Left renal cortex interstitium (tissue), 4 donors: Measurements from ENCODE around the gene TOGARAM2. TPM values are rescaled to one million over a fixed set of nuclear protein-coding genes. Genes with fewer than 3 reads are reported as not detected.

Experiments
- polyA plus RNA-seq, 4 donors: library from polyadenylated mRNA; unstranded; fragments of 120-200 nt; gene quantifications; one replicate each; pipeline ENCODE4 v1.2.1, GENCODE V29; 2013; ENCODE audit not compliant: insufficient read length in 4 of 4

TOGARAM2 gene
- polyA plus RNA-seq, 4 donors: 0.62 to 2.0 (median 1.2) TPM

Other genes starting within 250 kb of the TOGARAM2 start
- 100 to 1,000 TPM; 160 to 205 (median 179) TPM for gene PPP1CB, start 229.5 kb upstream of the TOGARAM2 start, polyA plus RNA-seq
- 1 to 10 TPM in 3 of 4 donors, under 1 TPM in 1; 0.56 to 5.0 (median 2.3) TPM for gene SPDYA, start 170.5 kb upstream of the TOGARAM2 start, polyA plus RNA-seq
- 10 to 100 TPM; 23.0 to 33.1 (median 27.7) TPM for gene TRMT61B, start 111.0 kb upstream of the TOGARAM2 start, polyA plus RNA-seq
- gene WDR43, start 86.6 kb upstream of the TOGARAM2 start, polyA plus RNA-seq: 10 to 100 TPM; 44.0 to 59.2 (median 46.9) TPM
- under 1 TPM; 0.24 to 0.35 (median 0.32) TPM for gene PCARE, start 93.2 kb downstream of the TOGARAM2 start, polyA plus RNA-seq
- gene CLIP4, start 134.1 kb downstream of the TOGARAM2 start, polyA plus RNA-seq: 10 to 100 TPM; 13.8 to 26.2 (median 18.1) TPM